H1 (cell line): ENCODE results near the gene NGEF. TPM values are rescaled to one million over a fixed set of nuclear protein-coding genes. Genes with fewer than 3 reads are reported as not detected.

Source experiments
- CTCF ChIA-PET: fragments of 300-600 bp; sonication (Branson Sonifier 250); formaldehyde crosslinking; loops from one replicate; lab custom pipeline; 2021; ENCODE audit not compliant: partially characterized antibody; lab: Charles Lee
- POLR2A ChIA-PET: fragments of 300-600 bp; sonication (Branson Sonifier 250); formaldehyde crosslinking; loops from one replicate; lab custom pipeline; 2021; ENCODE audit warnings: inconsistent platforms; ENCODE audit not compliant: partially characterized antibody; lab: Charles Lee
- DNase-seq, 2 experiments: peaks; one replicate each; pipeline versions ENCODE4 v3.0.0 to v3.0.0-alpha.2; 2010 to 2022; ENCODE audit warnings: low spot score in 2 of 2, low read depth in 1 of 2, mixed read lengths in 1 of 2
- FAIRE-seq: peaks from 2 replicates; lab custom pipeline; 2011; peaks lifted over from hg19 to GRCh38; lab: Jason Lieb, UNC
- H2AFZ ChIP-seq: 2 replicates; pipeline ENCODE4 v1.8.1; 2012; ENCODE audit warnings: low read length, inconsistent platforms
- H2AK5ac ChIP-seq: 2 replicates; pipeline ENCODE4 v1.6.1; 2013; ENCODE audit warnings: low read depth, low read length
- H2BK120ac ChIP-seq: replicated peaks from 2 replicates; pipeline ENCODE3; 2013; ENCODE audit warnings: low read depth, low read length, inconsistent platforms
- H2BK12ac ChIP-seq: 2 replicates; pipeline ENCODE4 v1.6.1; 2013; ENCODE audit warnings: low read depth, low read length
- H2BK15ac ChIP-seq: 2 replicates; pipeline ENCODE4 v1.6.1; 2013; ENCODE audit warnings: low read length
- H2BK20ac ChIP-seq: 2 replicates; pipeline ENCODE4 v1.6.1; 2013; ENCODE audit warnings: low read length
- H2BK5ac ChIP-seq: 2 replicates; pipeline ENCODE4 v1.6.1; 2013; ENCODE audit warnings: low read depth, low read length
- H3K14ac ChIP-seq: 2 replicates; pipeline ENCODE4 v1.6.1; 2013; ENCODE audit warnings: inconsistent platforms; ENCODE audit not compliant: insufficient read length
- H3K18ac ChIP-seq: 2 replicates; pipeline ENCODE4 v1.6.1; 2013; ENCODE audit warnings: low read length; ENCODE audit errors: extremely low read depth
- H3K23ac ChIP-seq: 2 replicates; pipeline ENCODE4 v1.6.1; 2013; ENCODE audit warnings: inconsistent platforms; ENCODE audit not compliant: insufficient read length
- H3K23me2 ChIP-seq: 2 replicates; pipeline ENCODE4 v1.6.1; 2013; ENCODE audit warnings: low read depth, low read length
- H3K27ac ChIP-seq: 2 replicates; pipeline ENCODE4 v1.6.1; 2011; ENCODE audit warnings: low read depth, low read length, inconsistent platforms
- H3K27me3 ChIP-seq, 4 experiments: replicated peaks in 1 of 4; 1 replicate in 1 of 4; 2 replicates in 3 of 4; pipeline versions ENCODE4 v1.6.1 to v1.8.1; 2011 to 2013; ENCODE audit warnings: low read length in 3 of 4, mild to moderate bottlenecking in 3 of 4, inconsistent platforms in 2 of 4, mixed read lengths in 2 of 4, moderate library complexity in 1 of 4; ENCODE audit not compliant: control insufficient read depth in 3 of 4, insufficient read depth in 3 of 4; ENCODE audit errors: extremely low read depth in 1 of 4
- H3K36me3 ChIP-seq, 4 experiments: 2 replicates each; pipeline versions ENCODE4 v1.6.1 to v1.8.1; 2011 to 2013; ENCODE audit warnings: mild to moderate bottlenecking in 4 of 4, low read length in 3 of 4, moderate library complexity in 2 of 4, control low read depth in 1 of 4, inconsistent platforms in 1 of 4; ENCODE audit not compliant: insufficient read depth in 4 of 4, control insufficient read depth in 2 of 4
- H3K4ac ChIP-seq: replicated peaks from 2 replicates; pipeline ENCODE3; 2013; ENCODE audit warnings: low read length, low read depth, mixed read lengths, inconsistent platforms; ENCODE audit not compliant: insufficient read length
- H3K4me1 ChIP-seq, 4 experiments: replicated peaks in 1 of 4; 1 replicate in 1 of 4; 2 replicates in 3 of 4; pipeline versions ENCODE4 v1.6.1 to v1.8.1; 2011 to 2013; ENCODE audit warnings: low read length in 3 of 4, inconsistent platforms in 2 of 4, mixed read lengths in 1 of 4; ENCODE audit not compliant: insufficient read depth in 4 of 4, control insufficient read depth in 3 of 4
- H3K4me2 ChIP-seq, 2 experiments: 2 replicates each; pipeline versions ENCODE4 v1.6.1 to v1.8.1; 2011 to 2013; ENCODE audit warnings: low read depth in 2 of 2, low read length in 2 of 2, control low read depth in 1 of 2, inconsistent platforms in 1 of 2, mild to moderate bottlenecking in 1 of 2; ENCODE audit not compliant: insufficient read depth in 1 of 2
- H3K4me3 ChIP-seq, 4 experiments: fragments of 200-600, 300-600 bp in 1 of 4; sonication (generic), shearing (Covaris generic), sonication (Bioruptor Twin) in 1 of 4; 2 replicates each; pipeline versions ENCODE4 v1.5.1 to v1.8.1; 2011 to 2016; ENCODE audit warnings: low read length in 4 of 4, low read depth in 3 of 4, control low read depth in 2 of 4, inconsistent platforms in 2 of 4, mild to moderate bottlenecking in 2 of 4, mixed read lengths in 1 of 4, moderate library complexity in 1 of 4; ENCODE audit not compliant: insufficient read depth in 2 of 4; ENCODE audit errors: extremely low read depth in 1 of 4
- H3K56ac ChIP-seq: replicated peaks from 2 replicates; pipeline ENCODE3; 2013; ENCODE audit warnings: low read depth, mild to moderate bottlenecking, mixed read lengths, low read length, inconsistent platforms; ENCODE audit not compliant: insufficient read length
- H3K79me1 ChIP-seq: 2 replicates; pipeline ENCODE4 v1.6.1; 2013; ENCODE audit warnings: low read depth, low read length, control low read depth
- H3K79me2 ChIP-seq, 2 experiments: 2 replicates each; pipeline versions ENCODE4 v1.6.1 to v1.8.1; 2012 to 2013; ENCODE audit warnings: low read length in 2 of 2, mild to moderate bottlenecking in 2 of 2, inconsistent platforms in 1 of 2; ENCODE audit not compliant: insufficient read depth in 2 of 2, control insufficient read depth in 1 of 2
- H3K9ac ChIP-seq, 4 experiments: replicated peaks in 1 of 4; 1 replicate in 1 of 4; 2 replicates in 3 of 4; pipeline versions ENCODE4 v1.6.1 to v1.8.1; 2011 to 2013; ENCODE audit warnings: low read depth in 3 of 4, low read length in 3 of 4, control low read depth in 2 of 4, mild to moderate bottlenecking in 2 of 4, moderate library complexity in 2 of 4, inconsistent platforms in 1 of 4; ENCODE audit errors: extremely low read depth in 1 of 4
- H3K9me3 ChIP-seq, 2 experiments: 2 replicates each; pipeline versions ENCODE4 v1.6.1 to v1.8.1; 2012 to 2013; ENCODE audit warnings: mild to moderate bottlenecking in 2 of 2, moderate library complexity in 2 of 2, control low read depth in 1 of 2, inconsistent platforms in 1 of 2, low read depth in 1 of 2, low read length in 1 of 2, mixed read lengths in 1 of 2; ENCODE audit not compliant: insufficient read depth in 2 of 2
- H4K20me1 ChIP-seq, 2 experiments: replicated peaks in 1 of 2; 2 replicates each; pipeline versions ENCODE3 to v1.8.1; 2011 to 2013; ENCODE audit warnings: inconsistent platforms in 2 of 2, low read length in 2 of 2, mild to moderate bottlenecking in 1 of 2; ENCODE audit not compliant: insufficient read depth in 2 of 2, control insufficient read depth in 1 of 2
- H4K5ac ChIP-seq: 2 replicates; pipeline ENCODE4 v1.6.1; 2013; ENCODE audit warnings: low read length, low read depth, mixed read lengths, inconsistent platforms; ENCODE audit not compliant: insufficient read length
- H4K8ac ChIP-seq: 2 replicates; pipeline ENCODE4 v1.8.0; 2013; ENCODE audit warnings: mild to moderate bottlenecking, moderate library complexity, low read length, inconsistent platforms; ENCODE audit not compliant: insufficient read depth; ENCODE audit errors: extremely low read depth
- H4K91ac ChIP-seq: replicated peaks from 2 replicates; pipeline ENCODE3; 2013; ENCODE audit warnings: low read length, mixed read lengths, inconsistent platforms; ENCODE audit not compliant: insufficient read length
- CEBPB ChIP-seq: IDR thresholded peaks from 2 replicates; pipeline ENCODE4 v1.6.1; 2012; ENCODE audit warnings: low read depth, low read length
- GABPA ChIP-seq: IDR thresholded peaks from 2 replicates; pipeline ENCODE4 v1.6.1; 2011; ENCODE audit warnings: mild to moderate bottlenecking, low read length, moderate library complexity, borderline replicate concordance; ENCODE audit not compliant: insufficient read depth
- HDAC6 ChIP-seq: IDR thresholded peaks from one replicate; pipeline ENCODE4 v1.7.1; 2012; ENCODE audit warnings: low read depth, mild to moderate bottlenecking, inconsistent platforms, low read length, moderate library complexity
- PHF8 ChIP-seq: fragments of 200-600 bp; sonication (generic); conservative IDR thresholded peaks from 2 replicates; pipeline ENCODE4 v1.7.1; 2012; ENCODE audit warnings: low read depth, mild to moderate bottlenecking, inconsistent platforms, low read length, moderate library complexity
- SAP30 ChIP-seq: fragments of 300-600 bp; sonication (generic); IDR thresholded peaks from 2 replicates; pipeline ENCODE4 v1.7.1; 2012; ENCODE audit warnings: low read length, moderate library complexity, mild to moderate bottlenecking, inconsistent platforms; ENCODE audit not compliant: insufficient read depth, insufficient replicate concordance
- SP1 ChIP-seq: IDR thresholded peaks from 2 replicates; pipeline ENCODE4 v1.6.1; 2011; ENCODE audit warnings: low read depth, low read length
- USF2 ChIP-seq: IDR thresholded peaks from 2 replicates; pipeline ENCODE4 v1.6.1; 2011; ENCODE audit warnings: low read length, improper control_type of control experiment
- WGBS, 2 experiments: shearing (Covaris generic) in 1 of 2; methylation state at CpG; one replicate each; pipeline versions ENCODE4 v1.1.6 to v1.1.7; 2013 to 2015; ENCODE audit warnings: low lambda C conversion rate in 2 of 2, mixed read lengths in 2 of 2, inconsistent platforms in 1 of 2, low coverage in 1 of 2, missing lambda C conversion rate in 1 of 2; ENCODE audit not compliant: insufficient replicate concordance in 2 of 2, insufficient coverage in 1 of 2, insufficient read length in 1 of 2; ENCODE audit errors: extremely low coverage in 1 of 2, missing lambda C conversion rate in 1 of 2; 5-methylcytosine and 5-hydroxymethylcytosine counted together
- polyA plus RNA-seq, 7 experiments: library from polyadenylated mRNA; depleted of rRNA in 3 of 7; stranded (reverse) in 5 of 7; unstranded in 2 of 7; fragments of >200 nt in 5 of 7; fragments of 200-250 nt in 2 of 7; gene quantifications; 1 replicate in 5 of 7; 2 replicates in 1 of 7; 4 replicates in 1 of 7; pipeline versions ENCODE4 v1.2.1 to v1.2.3, GENCODE V29; 2011 to 2013; ENCODE audit warnings: missing spikeins in 2 of 7, mixed read lengths in 2 of 7
- total RNA-seq: library from RNA; stranded (reverse); fragmentation: NEBNext Ultra II Directional; extraction: Animal tissue kit (Norgen Biotek cat#: 25700); gene quantifications from 2 replicates; pipeline ENCODE4 v1.2.1, GENCODE V29; 2021

The NGEF gene
- total and polyA plus RNA-seq, 2 of the 8 experiments (the other 6 are each of a cell fraction or from before 2014, with no cell fraction given) = 2.7 to 3.2 TPM

- H3K14ac ChIP-seq = no peak overlapping the region
- ChIA-PET POLR2A (interaction anchor here (1.6 kb wide), 1 partner anchor 13 kb away, joined by 4 read pairs; no protein-coding TSS in a partner anchor), CTCF (no interaction called here)
- no peak overlapping the region for H2BK12ac ChIP-seq
- no peak overlapping the region for H3K4me2 ChIP-seq
- no peak for DNase-seq
- no peak overlapping the region for H3K27ac ChIP-seq
- peaks cover 11% of the 10 kb centered on the region; the same call in 1 of the 2 replicates for H3K23me2 ChIP-seq
- H4K5ac ChIP-seq = no peak overlapping the region
- H2BK120ac ChIP-seq = no peak overlapping the region
- H2AK5ac ChIP-seq = no peak overlapping the region
- H3K4ac ChIP-seq = no peak overlapping the region
- no peak overlapping the region; a peak in 1 of 7 replicates for H3K9ac ChIP-seq
- no peak overlapping the region for H2BK20ac ChIP-seq
- H3K27me3 ChIP-seq = peaks cover 0 to 8% (median 6%) of the 10 kb centered on the region in 4 experiments; a peak in 3 of 7 replicates
- peaks cover 4 to 19% (median 15%) of the 10 kb centered on the region in 4 experiments for H3K4me1 ChIP-seq
- H3K18ac ChIP-seq = no peak overlapping the region
- no peaks in the 10 kb centered on the region for H3K79me1 ChIP-seq
- H2BK15ac ChIP-seq = no peak overlapping the region
- no peaks in the 10 kb centered on the region for H3K36me3 ChIP-seq
- no peak overlapping the region for H3K23ac ChIP-seq
- no peak overlapping the region for H4K91ac ChIP-seq
- H3K79me2 ChIP-seq = no peaks in the 10 kb centered on the region
- peaks cover 0 to 2% of the 10 kb centered on the region in 2 experiments for H4K20me1 ChIP-seq
- WGBS, 2 experiments = 90% methylated on average over 24 of the region's 24 CpGs; no CpG with 5 or more reads in 1 of the 2 experiments
- H3K9me3 ChIP-seq = no peaks in the 10 kb centered on the region
- FAIRE-seq = no peak
- TF ChIP-seq HDAC6 (no peak), SP1 (no peak), CEBPB (no peak), SAP30 (no peak), GABPA (no peak), USF2 (no peak), PHF8 (no peak)
- no peak overlapping the region for H2AFZ ChIP-seq
- no peak overlapping the region for H2BK5ac ChIP-seq
- no peak overlapping the region for H4K8ac ChIP-seq
- H3K56ac ChIP-seq = no peak overlapping the region
- no peak overlapping the region for H3K4me3 ChIP-seq
Measured at GRCh38 chr2:232897598-232898408, 115.3 kb downstream of the NGEF start.
